H1 (cell line): ENCODE measurements around the gene SNTG2. TPM values are rescaled to one million over a fixed set of nuclear protein-coding genes. Genes with fewer than 3 reads are reported as not detected.

Experiments
- CTCF ChIA-PET: fragments of 300-600 bp; sonication (Branson Sonifier 250); formaldehyde crosslinking; loops from one replicate; lab custom pipeline; 2021; ENCODE audit not compliant: partially characterized antibody; lab: Charles Lee
- POLR2A ChIA-PET: fragments of 300-600 bp; sonication (Branson Sonifier 250); formaldehyde crosslinking; loops from one replicate; lab custom pipeline; 2021; ENCODE audit warnings: inconsistent platforms; ENCODE audit not compliant: partially characterized antibody; lab: Charles Lee
- DNase-seq, 2 experiments: peaks; one replicate each; pipeline versions ENCODE4 v3.0.0 to v3.0.0-alpha.2; 2010 to 2022; ENCODE audit warnings: low spot score in 2 of 2, low read depth in 1 of 2, mixed read lengths in 1 of 2
- FAIRE-seq: peaks from 2 replicates; lab custom pipeline; 2011; peaks lifted over from hg19 to GRCh38; lab: Jason Lieb, UNC
- H2AFZ ChIP-seq: 2 replicates; pipeline ENCODE4 v1.8.1; 2012; ENCODE audit warnings: low read length, inconsistent platforms
- H2AK5ac ChIP-seq: 2 replicates; pipeline ENCODE4 v1.6.1; 2013; ENCODE audit warnings: low read depth, low read length
- H2BK120ac ChIP-seq: replicated peaks from 2 replicates; pipeline ENCODE3; 2013; ENCODE audit warnings: low read depth, low read length, inconsistent platforms
- H2BK12ac ChIP-seq: 2 replicates; pipeline ENCODE4 v1.6.1; 2013; ENCODE audit warnings: low read depth, low read length
- H2BK15ac ChIP-seq: 2 replicates; pipeline ENCODE4 v1.6.1; 2013; ENCODE audit warnings: low read length
- H2BK20ac ChIP-seq: 2 replicates; pipeline ENCODE4 v1.6.1; 2013; ENCODE audit warnings: low read length
- H2BK5ac ChIP-seq: 2 replicates; pipeline ENCODE4 v1.6.1; 2013; ENCODE audit warnings: low read depth, low read length
- H3K14ac ChIP-seq: 2 replicates; pipeline ENCODE4 v1.6.1; 2013; ENCODE audit warnings: inconsistent platforms; ENCODE audit not compliant: insufficient read length
- H3K18ac ChIP-seq: 2 replicates; pipeline ENCODE4 v1.6.1; 2013; ENCODE audit warnings: low read length; ENCODE audit errors: extremely low read depth
- H3K23ac ChIP-seq: 2 replicates; pipeline ENCODE4 v1.6.1; 2013; ENCODE audit warnings: inconsistent platforms; ENCODE audit not compliant: insufficient read length
- H3K23me2 ChIP-seq: 2 replicates; pipeline ENCODE4 v1.6.1; 2013; ENCODE audit warnings: low read depth, low read length
- H3K27ac ChIP-seq: 2 replicates; pipeline ENCODE4 v1.6.1; 2011; ENCODE audit warnings: low read depth, low read length, inconsistent platforms
- H3K27me3 ChIP-seq, 4 experiments: replicated peaks in 1 of 4; 1 replicate in 1 of 4; 2 replicates in 3 of 4; pipeline versions ENCODE4 v1.6.1 to v1.8.1; 2011 to 2013; ENCODE audit warnings: low read length in 3 of 4, mild to moderate bottlenecking in 3 of 4, inconsistent platforms in 2 of 4, mixed read lengths in 2 of 4, moderate library complexity in 1 of 4; ENCODE audit not compliant: control insufficient read depth in 3 of 4, insufficient read depth in 3 of 4; ENCODE audit errors: extremely low read depth in 1 of 4
- H3K36me3 ChIP-seq, 4 experiments: 2 replicates each; pipeline versions ENCODE4 v1.6.1 to v1.8.1; 2011 to 2013; ENCODE audit warnings: mild to moderate bottlenecking in 4 of 4, low read length in 3 of 4, moderate library complexity in 2 of 4, control low read depth in 1 of 4, inconsistent platforms in 1 of 4; ENCODE audit not compliant: insufficient read depth in 4 of 4, control insufficient read depth in 2 of 4
- H3K4ac ChIP-seq: replicated peaks from 2 replicates; pipeline ENCODE3; 2013; ENCODE audit warnings: low read length, low read depth, mixed read lengths, inconsistent platforms; ENCODE audit not compliant: insufficient read length
- H3K4me1 ChIP-seq, 4 experiments: replicated peaks in 1 of 4; 1 replicate in 1 of 4; 2 replicates in 3 of 4; pipeline versions ENCODE4 v1.6.1 to v1.8.1; 2011 to 2013; ENCODE audit warnings: low read length in 3 of 4, inconsistent platforms in 2 of 4, mixed read lengths in 1 of 4; ENCODE audit not compliant: insufficient read depth in 4 of 4, control insufficient read depth in 3 of 4
- H3K4me2 ChIP-seq, 2 experiments: 2 replicates each; pipeline versions ENCODE4 v1.6.1 to v1.8.1; 2011 to 2013; ENCODE audit warnings: low read depth in 2 of 2, low read length in 2 of 2, control low read depth in 1 of 2, inconsistent platforms in 1 of 2, mild to moderate bottlenecking in 1 of 2; ENCODE audit not compliant: insufficient read depth in 1 of 2
- H3K4me3 ChIP-seq, 4 experiments: fragments of 200-600, 300-600 bp in 1 of 4; sonication (generic), shearing (Covaris generic), sonication (Bioruptor Twin) in 1 of 4; 2 replicates each; pipeline versions ENCODE4 v1.5.1 to v1.8.1; 2011 to 2016; ENCODE audit warnings: low read length in 4 of 4, low read depth in 3 of 4, control low read depth in 2 of 4, inconsistent platforms in 2 of 4, mild to moderate bottlenecking in 2 of 4, mixed read lengths in 1 of 4, moderate library complexity in 1 of 4; ENCODE audit not compliant: insufficient read depth in 2 of 4; ENCODE audit errors: extremely low read depth in 1 of 4
- H3K56ac ChIP-seq: replicated peaks from 2 replicates; pipeline ENCODE3; 2013; ENCODE audit warnings: low read depth, mild to moderate bottlenecking, mixed read lengths, low read length, inconsistent platforms; ENCODE audit not compliant: insufficient read length
- H3K79me1 ChIP-seq: 2 replicates; pipeline ENCODE4 v1.6.1; 2013; ENCODE audit warnings: low read depth, low read length, control low read depth
- H3K79me2 ChIP-seq, 2 experiments: 2 replicates each; pipeline versions ENCODE4 v1.6.1 to v1.8.1; 2012 to 2013; ENCODE audit warnings: low read length in 2 of 2, mild to moderate bottlenecking in 2 of 2, inconsistent platforms in 1 of 2; ENCODE audit not compliant: insufficient read depth in 2 of 2, control insufficient read depth in 1 of 2
- H3K9ac ChIP-seq, 4 experiments: replicated peaks in 1 of 4; 1 replicate in 1 of 4; 2 replicates in 3 of 4; pipeline versions ENCODE4 v1.6.1 to v1.8.1; 2011 to 2013; ENCODE audit warnings: low read depth in 3 of 4, low read length in 3 of 4, control low read depth in 2 of 4, mild to moderate bottlenecking in 2 of 4, moderate library complexity in 2 of 4, inconsistent platforms in 1 of 4; ENCODE audit errors: extremely low read depth in 1 of 4
- H3K9me3 ChIP-seq, 2 experiments: 2 replicates each; pipeline versions ENCODE4 v1.6.1 to v1.8.1; 2012 to 2013; ENCODE audit warnings: mild to moderate bottlenecking in 2 of 2, moderate library complexity in 2 of 2, control low read depth in 1 of 2, inconsistent platforms in 1 of 2, low read depth in 1 of 2, low read length in 1 of 2, mixed read lengths in 1 of 2; ENCODE audit not compliant: insufficient read depth in 2 of 2
- H4K20me1 ChIP-seq, 2 experiments: replicated peaks in 1 of 2; 2 replicates each; pipeline versions ENCODE3 to v1.8.1; 2011 to 2013; ENCODE audit warnings: inconsistent platforms in 2 of 2, low read length in 2 of 2, mild to moderate bottlenecking in 1 of 2; ENCODE audit not compliant: insufficient read depth in 2 of 2, control insufficient read depth in 1 of 2
- H4K5ac ChIP-seq: 2 replicates; pipeline ENCODE4 v1.6.1; 2013; ENCODE audit warnings: low read length, low read depth, mixed read lengths, inconsistent platforms; ENCODE audit not compliant: insufficient read length
- H4K8ac ChIP-seq: 2 replicates; pipeline ENCODE4 v1.8.0; 2013; ENCODE audit warnings: mild to moderate bottlenecking, moderate library complexity, low read length, inconsistent platforms; ENCODE audit not compliant: insufficient read depth; ENCODE audit errors: extremely low read depth
- H4K91ac ChIP-seq: replicated peaks from 2 replicates; pipeline ENCODE3; 2013; ENCODE audit warnings: low read length, mixed read lengths, inconsistent platforms; ENCODE audit not compliant: insufficient read length
- CHD2 ChIP-seq: IDR thresholded peaks from 2 replicates; pipeline ENCODE4 v1.6.1; 2012; ENCODE audit warnings: low read length, improper control_type of control experiment
- CREB1 ChIP-seq: IDR thresholded peaks from 2 replicates; pipeline ENCODE4 v1.6.1; 2012; ENCODE audit warnings: inconsistent platforms
- EP300 ChIP-seq, 2 experiments: IDR thresholded peaks; 1 replicate in 1 of 2; 2 replicates in 1 of 2; pipeline ENCODE4 v1.6.1; 2011 to 2012; ENCODE audit warnings: low read depth in 2 of 2, low read length in 2 of 2, mild to moderate bottlenecking in 2 of 2, borderline replicate concordance in 1 of 2, inconsistent platforms in 1 of 2, moderate library complexity in 1 of 2
- FOSL1 ChIP-seq: IDR thresholded peaks from 2 replicates; pipeline ENCODE4 v1.6.1; 2011; ENCODE audit warnings: mild to moderate bottlenecking, low read depth, low read length, moderate library complexity; ENCODE audit not compliant: insufficient read depth
- KDM4A ChIP-seq: IDR thresholded peaks from one replicate; pipeline ENCODE4 v1.7.1; 2012; ENCODE audit warnings: low read depth, mild to moderate bottlenecking, moderate library complexity, low read length, inconsistent platforms; ENCODE audit not compliant: severe bottlenecking
- POLR2AphosphoS5 ChIP-seq: IDR thresholded peaks from 2 replicates; pipeline ENCODE4 v1.6.1; 2011; ENCODE audit warnings: low read depth, low read length
- RBBP5 ChIP-seq: IDR thresholded peaks from 2 replicates; pipeline ENCODE4 v1.7.1; 2012; ENCODE audit warnings: low read depth, mild to moderate bottlenecking, inconsistent platforms, low read length, moderate library complexity, borderline replicate concordance
- RNF2 ChIP-seq: fragments of 200-900, 300-1000 bp; sonication (generic); IDR thresholded peaks from 2 replicates; pipeline ENCODE4 v1.7.1; 2016; ENCODE audit warnings: borderline replicate concordance, low read depth, mild to moderate bottlenecking, antibody characterized with exemption, low read length; ENCODE audit not compliant: poor library complexity, severe bottlenecking; ENCODE audit errors: missing control alignments
- RXRA ChIP-seq: IDR thresholded peaks from 2 replicates; pipeline ENCODE4 v1.6.1; 2011; ENCODE audit warnings: low read depth, mild to moderate bottlenecking, low read length, moderate library complexity; ENCODE audit not compliant: insufficient read depth
- SAP30 ChIP-seq: fragments of 300-600 bp; sonication (generic); IDR thresholded peaks from 2 replicates; pipeline ENCODE4 v1.7.1; 2012; ENCODE audit warnings: low read length, moderate library complexity, mild to moderate bottlenecking, inconsistent platforms; ENCODE audit not compliant: insufficient read depth, insufficient replicate concordance
- SIRT6 ChIP-seq: IDR thresholded peaks from one replicate; pipeline ENCODE4 v1.7.1; 2012; ENCODE audit warnings: low read length, inconsistent platforms
- SUZ12 ChIP-seq: fragments of 200-600 bp; sonication (generic); IDR thresholded peaks from 2 replicates; pipeline ENCODE4 v1.6.1; 2012; ENCODE audit warnings: mild to moderate bottlenecking, inconsistent platforms, low read length, moderate library complexity, mixed read lengths
- WGBS, 2 experiments: shearing (Covaris generic) in 1 of 2; methylation state at CpG; one replicate each; pipeline versions ENCODE4 v1.1.6 to v1.1.7; 2013 to 2015; ENCODE audit warnings: low lambda C conversion rate in 2 of 2, mixed read lengths in 2 of 2, inconsistent platforms in 1 of 2, low coverage in 1 of 2, missing lambda C conversion rate in 1 of 2; ENCODE audit not compliant: insufficient replicate concordance in 2 of 2, insufficient coverage in 1 of 2, insufficient read length in 1 of 2; ENCODE audit errors: extremely low coverage in 1 of 2, missing lambda C conversion rate in 1 of 2; 5-methylcytosine and 5-hydroxymethylcytosine counted together
- polyA plus RNA-seq, 7 experiments: library from polyadenylated mRNA; depleted of rRNA in 3 of 7; stranded (reverse) in 5 of 7; unstranded in 2 of 7; fragments of >200 nt in 5 of 7; fragments of 200-250 nt in 2 of 7; gene quantifications; 1 replicate in 5 of 7; 2 replicates in 1 of 7; 4 replicates in 1 of 7; pipeline versions ENCODE4 v1.2.1 to v1.2.3, GENCODE V29; 2011 to 2013; ENCODE audit warnings: missing spikeins in 2 of 7, mixed read lengths in 2 of 7
- total RNA-seq: library from RNA; stranded (reverse); fragmentation: NEBNext Ultra II Directional; extraction: Animal tissue kit (Norgen Biotek cat#: 25700); gene quantifications from 2 replicates; pipeline ENCODE4 v1.2.1, GENCODE V29; 2021
- TF ChIP-seq, protein P1 (sequence below): IDR thresholded peaks from 2 replicates; pipeline ENCODE4 v1.6.1; 2012; ENCODE audit warnings: inconsistent platforms

The SNTG2 gene
- total and polyA plus RNA-seq, 2 of the 8 experiments (the other 6 are each of a cell fraction or from before 2014, with no cell fraction given), result 6.6 to 18.1 TPM

DNA sequence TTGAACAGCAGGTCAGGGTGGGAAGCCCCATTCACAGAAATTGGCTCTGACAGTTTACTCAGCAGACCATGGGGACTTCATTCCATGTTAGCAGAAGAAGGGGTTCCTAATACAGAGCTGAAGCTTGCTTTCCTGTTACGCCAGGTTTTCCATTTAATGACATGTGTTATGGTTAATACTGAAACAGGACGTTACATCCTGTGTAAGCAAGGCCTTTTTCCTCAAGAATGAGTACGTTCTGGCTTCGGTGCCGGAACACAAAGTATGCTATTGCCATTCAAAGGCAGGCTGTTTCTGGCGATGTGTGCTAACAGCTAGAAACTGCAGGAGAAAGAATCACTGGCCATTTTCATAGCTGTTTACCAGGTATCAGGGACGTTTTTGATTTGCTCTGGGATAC is 190.4 kb downstream of the SNTG2 start:
- no peak overlapping the region for H2BK120ac ChIP-seq
- FAIRE-seq, result no peak
- no peaks in the 10 kb centered on the region for H3K4me1 ChIP-seq
- H3K79me1 ChIP-seq, result no peaks in the 10 kb centered on the region; the same call in 1 of the 2 replicates
- no peak overlapping the region for H2BK5ac ChIP-seq
- H3K4me2 ChIP-seq, result no peak overlapping the region
- H4K8ac ChIP-seq, result no peak overlapping the region
- H3K79me2 ChIP-seq, result no peaks in the 10 kb centered on the region
- H2AK5ac ChIP-seq, result no peak overlapping the region
- no peak overlapping the region for H3K56ac ChIP-seq
- no peaks in the 10 kb centered on the region for H3K27me3 ChIP-seq
- H2BK20ac ChIP-seq, result no peak overlapping the region
- no peak overlapping the region for H4K91ac ChIP-seq
- H4K5ac ChIP-seq, result no peak overlapping the region
- H3K14ac ChIP-seq, result no peak overlapping the region
- no peak overlapping the region for H3K4ac ChIP-seq
- no peak for DNase-seq
- no peak overlapping the region for H3K23ac ChIP-seq
- H3K36me3 ChIP-seq, result peaks cover 0 to 10% (median 6%) of the 10 kb centered on the region in 4 experiments; a peak in 5 of 8 replicates
- no peak overlapping the region for H3K18ac ChIP-seq
- no peak overlapping the region for H2AFZ ChIP-seq
- no peaks in the 10 kb centered on the region; the same call in 1 of the 2 replicates for H3K23me2 ChIP-seq
- ChIA-PET CTCF (interaction anchor here (0.6 to 3.8 kb wide), 43 partner anchors 9 to 454 kb away, joined by 3 to 31 read pairs (median 4); no protein-coding TSS in a partner anchor), POLR2A (no interaction called here)
- no peak overlapping the region for H3K4me3 ChIP-seq
- H3K9me3 ChIP-seq, result no peaks in the 10 kb centered on the region
- no peak overlapping the region; the same call in 1 of the 2 replicates for H3K27ac ChIP-seq
- no peak overlapping the region; a peak in 1 of 7 replicates for H3K9ac ChIP-seq
- H2BK15ac ChIP-seq, result no peak overlapping the region
- 91% methylated on average over 7 of the region's 7 CpGs; no CpG with 5 or more reads in 1 of the 2 experiments for WGBS, 2 experiments
- peaks cover 0 to 3% of the 10 kb centered on the region in 2 experiments for H4K20me1 ChIP-seq
- H2BK12ac ChIP-seq, result no peak overlapping the region
- TF ChIP-seq SUZ12 (no peak), CREB1 (no peak), RNF2 (no peak), EP300 (IDR thresholded peaks at IDR 0.05; ENCODE audit: borderline replicate concordance in 1 of 2, low read depth in 2 of 2, low read length in 2 of 2) (no peak), KDM4A (no peak), SIRT6 (no peak), SAP30 (no peak), RXRA (no peak), RBBP5 (no peak), CHD2 (no peak), POLR2AphosphoS5 (no peak), FOSL1 (no peak)
- TF ChIP-seq, protein P1, sequence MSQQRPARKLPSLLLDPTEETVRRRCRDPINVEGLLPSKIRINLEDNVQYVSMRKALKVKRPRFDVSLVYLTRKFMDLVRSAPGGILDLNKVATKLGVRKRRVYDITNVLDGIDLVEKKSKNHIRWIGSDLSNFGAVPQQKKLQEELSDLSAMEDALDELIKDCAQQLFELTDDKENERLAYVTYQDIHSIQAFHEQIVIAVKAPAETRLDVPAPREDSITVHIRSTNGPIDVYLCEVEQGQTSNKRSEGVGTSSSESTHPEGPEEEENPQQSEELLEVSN, result no peak
